HepG2 (cell line): Measurements from ENCODE around the gene RAD51D. TPM values are rescaled to one million over a fixed set of nuclear protein-coding genes. Genes with fewer than 3 reads are reported as not detected.

ENCODE experiments used
- DR1 ChIP-seq: sonication (generic); formaldehyde crosslinking; IDR thresholded peaks from 2 replicates; pipeline ENCODE4 v1.8.0; 2021; ENCODE audit warnings: mild to moderate bottlenecking, missing genetic modification reagents, inconsistent platforms
- FIP1L1 ChIP-seq: fragments of 200-400 bp; formaldehyde crosslinking; IDR thresholded peaks from 2 replicates; pipeline ENCODE4 v1.6.1; 2018; ENCODE audit warnings: low read depth, mild to moderate bottlenecking, low read length, moderate library complexity, borderline replicate concordance; ENCODE audit not compliant: insufficient read depth
- FOXA3 ChIP-seq: IDR thresholded peaks from 2 replicates; pipeline ENCODE4 v1.6.1; 2016; ENCODE audit warnings: missing genetic modification reagents, missing compliant biosample characterization
- GATAD2A ChIP-seq: IDR thresholded peaks from 2 replicates; pipeline ENCODE4 v1.6.1; 2016
- HES4 ChIP-seq: sonication (generic); formaldehyde crosslinking; IDR thresholded peaks from 2 replicates; pipeline ENCODE4 v1.9.0; 2021; ENCODE audit warnings: mild to moderate bottlenecking, missing genetic modification reagents, borderline replicate concordance
- HMGXB4 ChIP-seq, 2 experiments: sonication (generic) in 1 of 2; formaldehyde crosslinking in 1 of 2; IDR thresholded peaks; 2 replicates each; pipeline versions ENCODE4 v1.4.0 to v1.6.1; 2018 to 2020; ENCODE audit warnings: missing genetic modification reagents in 2 of 2, borderline replicate concordance in 1 of 2, low read depth in 1 of 2, mild to moderate bottlenecking in 1 of 2, missing biosample characterization in 1 of 2
- HNRNPLL ChIP-seq: fragments of 200-400 bp; formaldehyde crosslinking; IDR thresholded peaks from 2 replicates; pipeline ENCODE4 v1.6.1; 2017; ENCODE audit warnings: mild to moderate bottlenecking, low read depth, low read length; ENCODE audit not compliant: poor library complexity, severe bottlenecking
- NFYB ChIP-seq: sonication (generic); formaldehyde crosslinking; IDR thresholded peaks from 2 replicates; pipeline ENCODE4 v1.4.0; 2020; ENCODE audit warnings: missing genetic modification reagents
- PRDM10 ChIP-seq: sonication (generic); formaldehyde crosslinking; IDR thresholded peaks from 2 replicates; pipeline ENCODE4 v1.4.0; 2020; ENCODE audit warnings: low read depth, missing genetic modification reagents
- REL ChIP-seq: sonication (generic); formaldehyde crosslinking; conservative IDR thresholded peaks from 2 replicates; pipeline ENCODE4 v1.8.0; 2022; ENCODE audit warnings: mild to moderate bottlenecking, missing genetic modification reagents, moderate library complexity
- ZNF878 ChIP-seq: sonication (generic); formaldehyde crosslinking; IDR thresholded peaks from 2 replicates; pipeline ENCODE4 v1.8.1; 2023; ENCODE audit warnings: mild to moderate bottlenecking, missing genetic modification reagents, moderate library complexity
- ZNF891 ChIP-seq: sonication (generic); formaldehyde crosslinking; IDR thresholded peaks from 2 replicates; pipeline ENCODE4 v1.5.0; 2020; ENCODE audit warnings: mild to moderate bottlenecking, missing genetic modification reagents
- ZSCAN12 ChIP-seq: sonication (generic); formaldehyde crosslinking; IDR thresholded peaks from 2 replicates; pipeline ENCODE4 v1.9.0; 2021; ENCODE audit warnings: mild to moderate bottlenecking, missing genetic modification reagents
- ZSCAN9 ChIP-seq: IDR thresholded peaks from 2 replicates; pipeline ENCODE4 v1.6.1; 2016; ENCODE audit warnings: borderline replicate concordance
- polyA plus RNA-seq, 8 experiments: library from polyadenylated mRNA; depleted of rRNA in 3 of 8; stranded (reverse) in 7 of 8; unstranded in 1 of 8; fragments of >200 nt; fragmentation: Illumina TruSeq in 4 of 8; extraction: Trizol in 4 of 8; gene quantifications; 2 replicates each; pipeline versions ENCODE4 v1.2.1 to v1.2.3, GENCODE V29; 2011 to 2016; ENCODE audit warnings: low read depth in 4 of 8, missing spikeins in 1 of 8, mixed read lengths in 1 of 8; ENCODE audit not compliant: insufficient read depth in 1 of 8
- total RNA-seq, 5 experiments: library from RNA; depleted of rRNA; stranded (reverse); fragments of >200 nt; fragmentation: Illumina TruSeq; extraction: Trizol; gene quantifications; 2 replicates each; pipeline ENCODE4 v1.2.3, GENCODE V29; 2016; ENCODE audit warnings: low read depth in 1 of 5
- TF ChIP-seq, protein P1 (sequence below): sonication (generic); formaldehyde crosslinking; IDR thresholded peaks from 2 replicates; pipeline ENCODE4 v1.9.0; 2022; ENCODE audit warnings: missing genetic modification reagents, mild to moderate bottlenecking, borderline replicate concordance
- TF ChIP-seq, protein P2 (sequence below): sonication (generic); formaldehyde crosslinking; IDR thresholded peaks from 2 replicates; pipeline ENCODE4 v1.8.1; 2023; ENCODE audit warnings: mild to moderate bottlenecking, missing genetic modification reagents

Gene RAD51D
- total and polyA plus RNA-seq, 2 of the 13 experiments (the other 11 are each of a cell fraction or from before 2014, with no cell fraction given), result 6.7 to 13.1 TPM

- TF ChIP-seq NFYB (CRISPR knock-in tag), result no peak
- 0 out of 2 replicates have a peak, but pooled peaks have one; percentile 3 for TF ChIP-seq GATAD2A
- TF ChIP-seq ZNF878, result peak; percentile 33; the same call in 1 of the 2 replicates
- 0 out of 2 replicates have a peak, but pooled peaks have one; percentile 28 for TF ChIP-seq ZNF891 (CRISPR knock-in tag)
- TF ChIP-seq FIP1L1, result no peak
- TF ChIP-seq HMGXB4 (CRISPR knock-in tag; IDR thresholded peaks at IDR 0.05; ENCODE audit: borderline replicate concordance in 1 of 2, low read depth in 1 of 2), result 0 out of 4 replicates have a peak, but pooled peaks of 1 of the 2 experiments have one; percentile 8
- TF ChIP-seq, protein P1, sequence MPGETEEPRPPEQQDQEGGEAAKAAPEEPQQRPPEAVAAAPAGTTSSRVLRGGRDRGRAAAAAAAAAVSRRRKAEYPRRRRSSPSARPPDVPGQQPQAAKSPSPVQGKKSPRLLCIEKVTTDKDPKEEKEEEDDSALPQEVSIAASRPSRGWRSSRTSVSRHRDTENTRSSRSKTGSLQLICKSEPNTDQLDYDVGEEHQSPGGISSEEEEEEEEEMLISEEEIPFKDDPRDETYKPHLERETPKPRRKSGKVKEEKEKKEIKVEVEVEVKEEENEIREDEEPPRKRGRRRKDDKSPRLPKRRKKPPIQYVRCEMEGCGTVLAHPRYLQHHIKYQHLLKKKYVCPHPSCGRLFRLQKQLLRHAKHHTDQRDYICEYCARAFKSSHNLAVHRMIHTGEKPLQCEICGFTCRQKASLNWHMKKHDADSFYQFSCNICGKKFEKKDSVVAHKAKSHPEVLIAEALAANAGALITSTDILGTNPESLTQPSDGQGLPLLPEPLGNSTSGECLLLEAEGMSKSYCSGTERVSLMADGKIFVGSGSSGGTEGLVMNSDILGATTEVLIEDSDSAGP (CRISPR knock-in tag), result peak; percentile 54; the same call in 1 of the 2 replicates
- TF ChIP-seq ZSCAN9 (CRISPR knock-in tag), result no peak
- peak; percentile 50; the same call in 1 of the 2 replicates for TF ChIP-seq REL (CRISPR knock-in tag)
- TF ChIP-seq DR1 (CRISPR knock-in tag), result no peak
- no peak for TF ChIP-seq HES4 (CRISPR knock-in tag)
- TF ChIP-seq, protein P2, sequence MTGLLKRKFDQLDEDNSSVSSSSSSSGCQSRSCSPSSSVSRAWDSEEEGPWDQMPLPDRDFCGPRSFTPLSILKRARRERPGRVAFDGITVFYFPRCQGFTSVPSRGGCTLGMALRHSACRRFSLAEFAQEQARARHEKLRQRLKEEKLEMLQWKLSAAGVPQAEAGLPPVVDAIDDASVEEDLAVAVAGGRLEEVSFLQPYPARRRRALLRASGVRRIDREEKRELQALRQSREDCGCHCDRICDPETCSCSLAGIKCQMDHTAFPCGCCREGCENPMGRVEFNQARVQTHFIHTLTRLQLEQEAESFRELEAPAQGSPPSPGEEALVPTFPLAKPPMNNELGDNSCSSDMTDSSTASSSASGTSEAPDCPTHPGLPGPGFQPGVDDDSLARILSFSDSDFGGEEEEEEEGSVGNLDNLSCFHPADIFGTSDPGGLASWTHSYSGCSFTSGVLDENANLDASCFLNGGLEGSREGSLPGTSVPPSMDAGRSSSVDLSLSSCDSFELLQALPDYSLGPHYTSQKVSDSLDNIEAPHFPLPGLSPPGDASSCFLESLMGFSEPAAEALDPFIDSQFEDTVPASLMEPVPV, result 0 out of 2 replicates have a peak, but pooled peaks have one; percentile 18
- TF ChIP-seq ZSCAN12 (CRISPR knock-in tag), result no peak
- 0 out of 2 replicates have a peak, but pooled peaks have one; percentile 3 for TF ChIP-seq FOXA3 (CRISPR knock-in tag)
- no peak for TF ChIP-seq PRDM10 (CRISPR knock-in tag)
- no peak for TF ChIP-seq HNRNPLL
Measured at GRCh38 chr17:35088356-35088880, 31.2 kb downstream of the RAD51D start (continued).
